Thymus (tissue), 11 donors: ENCODE data around the gene MLH3. TPM values are rescaled to one million over a fixed set of nuclear protein-coding genes. Genes with fewer than 3 reads are reported as not detected.

ENCODE experiments used
- DNase-seq, 9 donors: peaks; one replicate each; pipeline ENCODE4 v3.0.0-alpha.2; 2013; ENCODE audit warnings: low spot score in 9 of 9, low read depth in 6 of 9, missing footprints in 1 of 9
- H3K27ac ChIP-seq, 2 donors: one replicate each; pipeline ENCODE4 v1.5.1; 2013; ENCODE audit warnings: control low read depth in 1 of 2, low read depth in 1 of 2, low read length in 1 of 2, mild to moderate bottlenecking in 1 of 2, moderate library complexity in 1 of 2
- H3K27me3 ChIP-seq, 2 donors: one replicate each; pipeline ENCODE4 v1.5.1; 2013; ENCODE audit warnings: low read length in 1 of 2; ENCODE audit not compliant: control insufficient read depth in 2 of 2, insufficient read depth in 1 of 2
- H3K36me3 ChIP-seq, 2 donors: one replicate each; pipeline ENCODE4 v1.5.1; 2013; ENCODE audit warnings: low read length in 1 of 2, mild to moderate bottlenecking in 1 of 2, moderate library complexity in 1 of 2; ENCODE audit not compliant: control insufficient read depth in 2 of 2, insufficient read depth in 2 of 2
- H3K4me1 ChIP-seq, 2 donors: one replicate each; pipeline ENCODE4 v1.5.1; 2013; ENCODE audit warnings: low read length in 2 of 2; ENCODE audit not compliant: control insufficient read depth in 2 of 2, insufficient read depth in 2 of 2
- H3K4me3 ChIP-seq, 2 donors: one replicate each; pipeline ENCODE4 v1.5.1; 2013; ENCODE audit warnings: low read length in 2 of 2, control low read depth in 1 of 2, mild to moderate bottlenecking in 1 of 2
- H3K9me3 ChIP-seq, 2 donors: one replicate each; pipeline ENCODE4 v1.5.1; 2013; ENCODE audit warnings: low read length in 1 of 2, mild to moderate bottlenecking in 1 of 2; ENCODE audit not compliant: control insufficient read depth in 2 of 2, insufficient read depth in 1 of 2
- whole genome bisulfite sequencing: extraction: QIAGEN DNeasy Blood & Tissue Kit; methylation state at CpG from one replicate; pipeline ENCODE4 v1.1.7; 2013; 5-methylcytosine and 5-hydroxymethylcytosine counted together
- polyA plus RNA-seq: library from polyadenylated mRNA; stranded (reverse); fragments of 200-250 nt; gene quantifications from one replicate; pipeline ENCODE4 v1.2.3, GENCODE V29; 2013
- total RNA-seq: library from RNA; stranded (reverse); fragments of 120-200 nt; gene quantifications from one replicate; pipeline ENCODE4 v1.2.4, GENCODE V29; 2013
- donor health status: healthy.

The MLH3 gene
- total and polyA plus RNA-seq, 2 donors: 20.5 to 22.8 TPM

- no peaks in the 10 kb centered on the region for H3K27me3 ChIP-seq
- peaks cover 0 to 20% of the 10 kb centered on the region in 2 donors for H3K4me1 ChIP-seq
- H3K9me3 ChIP-seq: no peaks in the 10 kb centered on the region
- DNase-seq: no peak
- H3K36me3 ChIP-seq: no peaks in the 10 kb centered on the region
- no peak overlapping the region for H3K27ac ChIP-seq
- WGBS: 88% methylated on average over 9 of the region's 9 CpGs
- no peak overlapping the region for H3K4me3 ChIP-seq
Measured at GRCh38 chr14:74981462-74981782, 69.8 kb downstream of the MLH3 start.

GRCh38 chr14:74980731-74981461, 70.4 kb downstream of the MLH3 start:
- H3K36me3 ChIP-seq: no peaks in the 10 kb centered on the region
- H3K4me1 ChIP-seq: peaks cover 0 to 20% of the 10 kb centered on the region in 2 donors
- H3K4me3 ChIP-seq: no peak overlapping the region
- H3K9me3 ChIP-seq: no peaks in the 10 kb centered on the region
- H3K27me3 ChIP-seq: no peaks in the 10 kb centered on the region
- no peak for DNase-seq
- H3K27ac ChIP-seq: peak overlapping the region in 1 of 2 donors; percentile 11
- WGBS: 88% methylated on average over 35 of the region's 35 CpGs

- Histone ChIP-seq H3K27me3 (no peaks in the 10 kb centered on the region), H3K4me1 (peaks cover 0 to 20% of the 10 kb centered on the region in 2 donors), H3K27ac (no peak overlapping the region), H3K4me3 (no peak overlapping the region), H3K36me3 (no peaks in the 10 kb centered on the region), H3K9me3 (no peaks in the 10 kb centered on the region)
- no peak for DNase-seq
- 98% methylated on average over 4 of the region's 4 CpGs for WGBS
Measured at GRCh38 chr14:74980398-74980730, 70.9 kb downstream of the MLH3 start.

GRCh38 chr14:74979442-74980397, 71.5 kb downstream of the MLH3 start:
- H3K27me3 ChIP-seq: no peaks in the 10 kb centered on the region
- H3K9me3 ChIP-seq: no peaks in the 10 kb centered on the region
- 91% methylated on average over 23 of the region's 23 CpGs for WGBS
- DNase-seq: no peak
- H3K27ac ChIP-seq: no peak overlapping the region
- no peak overlapping the region for H3K4me3 ChIP-seq
- H3K36me3 ChIP-seq: no peaks in the 10 kb centered on the region
- H3K4me1 ChIP-seq: peaks cover 0 to 23% of the 10 kb centered on the region in 2 donors

GRCh38 chr14:74979029-74979428, 72.2 kb downstream of the MLH3 start:
- WGBS: 94% methylated on average over 4 of the region's 4 CpGs

GRCh38 chr14:74978416-74978947, 72.8 kb downstream of the MLH3 start:
- H3K36me3 ChIP-seq: no peaks in the 10 kb centered on the region
- H3K27ac ChIP-seq: no peak overlapping the region
- peaks cover 0 to 35% of the 10 kb centered on the region in 2 donors for H3K4me1 ChIP-seq
- no peak for DNase-seq
- no peak overlapping the region for H3K4me3 ChIP-seq
- WGBS: 97% methylated on average over 11 of the region's 11 CpGs
- no peaks in the 10 kb centered on the region for H3K9me3 ChIP-seq
- no peaks in the 10 kb centered on the region for H3K27me3 ChIP-seq

More at GRCh38 chr14:74979029-74979428, 72.2 kb downstream of the MLH3 start:
- H3K4me3 ChIP-seq: no peak overlapping the region
- H3K27me3 ChIP-seq: no peaks in the 10 kb centered on the region
- H3K4me1 ChIP-seq: peaks cover 0 to 30% of the 10 kb centered on the region in 2 donors
- DNase-seq: no peak
- H3K36me3 ChIP-seq: no peaks in the 10 kb centered on the region
- no peak overlapping the region for H3K27ac ChIP-seq
- H3K9me3 ChIP-seq: no peaks in the 10 kb centered on the region

GRCh38 chr14:74977901-74978385, 73.3 kb downstream of the MLH3 start:
- H3K36me3 ChIP-seq: no peaks in the 10 kb centered on the region
- peaks cover 5 to 41% of the 10 kb centered on the region in 2 donors for H3K4me1 ChIP-seq
- no peak for DNase-seq
- H3K27ac ChIP-seq: no peak overlapping the region
- H3K27me3 ChIP-seq: no peaks in the 10 kb centered on the region
- no peaks in the 10 kb centered on the region for H3K9me3 ChIP-seq
- 77% methylated on average over 6 of the region's 6 CpGs for WGBS
- H3K4me3 ChIP-seq: no peak overlapping the region

GRCh38 chr14:74977164-74977900, 73.9 kb downstream of the MLH3 start:
- no peak for DNase-seq
- Histone ChIP-seq H3K4me3 (no peak overlapping the region), H3K36me3 (no peaks in the 10 kb centered on the region), H3K4me1 (peaks cover 5 to 44% of the 10 kb centered on the region in 2 donors), H3K9me3 (no peaks in the 10 kb centered on the region), H3K27ac (no peak overlapping the region), H3K27me3 (no peaks in the 10 kb centered on the region)
- WGBS: 95% methylated on average over 12 of the region's 12 CpGs
